CD4-positive, alpha-beta T cell (primary cell): ENCODE data around the gene PCDH9. TPM values are rescaled to one million over a fixed set of nuclear protein-coding genes. Genes with fewer than 3 reads are reported as not detected.

Source experiments
- ATAC-seq: fragments of 200-7000 bp; cut with Tn5 transposase; one replicate; pipeline ENCODE4 v1.10.0; 2022; ENCODE audit warnings: mild to moderate bottlenecking; ENCODE audit not compliant: poor library complexity
- CTCF ChIA-PET: fragments of 350-600 bp; sonication (Branson Sonifier 250); formaldehyde crosslinking; loops from one replicate; lab custom pipeline; 2021; ENCODE audit warnings: antibody characterized with exemption, inconsistent platforms; lab: Charles Lee
- POLR2A ChIA-PET: fragments of 350-600 bp; sonication (Branson Sonifier 250); formaldehyde crosslinking; loops from one replicate; lab custom pipeline; 2021; ENCODE audit warnings: antibody characterized with exemption, inconsistent platforms; lab: Charles Lee
- DNase-seq, 14 experiments: peaks; one replicate each; pipeline ENCODE4 v3.0.0-alpha.2; 2013 to 2020; ENCODE audit warnings: mixed read lengths in 2 of 14
- H3K27ac ChIP-seq, 2 donors: one replicate each; pipeline versions ENCODE4 v1.5.1 to v1.7.0; 2013; ENCODE audit warnings: low read length in 2 of 2, low read depth in 1 of 2, mild to moderate bottlenecking in 1 of 2
- H3K27me3 ChIP-seq, 2 experiments: 1 replicate in 1 of 2; 2 replicates in 1 of 2; pipeline versions ENCODE4 v1.6.1 to v1.7.0; 2013; ENCODE audit warnings: low read length in 2 of 2, control low read depth in 1 of 2, mild to moderate bottlenecking in 1 of 2, moderate library complexity in 1 of 2; ENCODE audit not compliant: insufficient read depth in 2 of 2, control insufficient read depth in 1 of 2
- H3K36me3 ChIP-seq: one replicate; pipeline ENCODE4 v1.6.1; 2013; ENCODE audit warnings: low read length, control low read depth; ENCODE audit not compliant: insufficient read depth
- H3K4me1 ChIP-seq: one replicate; pipeline ENCODE4 v1.6.1; 2013; ENCODE audit warnings: low read length, control low read depth; ENCODE audit not compliant: insufficient read depth
- H3K4me3 ChIP-seq: one replicate; pipeline ENCODE4 v1.5.1; 2013; ENCODE audit warnings: mild to moderate bottlenecking, low read length, moderate library complexity
- H3K9me3 ChIP-seq, 2 experiments: 1 replicate in 1 of 2; 2 replicates in 1 of 2; pipeline versions ENCODE4 v1.6.1 to v1.7.0; 2013; ENCODE audit warnings: low read length in 2 of 2, mild to moderate bottlenecking in 2 of 2, control low read depth in 1 of 2, moderate library complexity in 1 of 2; ENCODE audit not compliant: control insufficient read depth in 1 of 2, insufficient read depth in 1 of 2
- H3K27ac Mint-ChIP-seq: one replicate; pipeline ENCODE4 v1.8.0; 2020; ENCODE audit warnings: mixed read lengths
- H3K27me3 Mint-ChIP-seq: one replicate; pipeline ENCODE4 v1.8.0; 2021; ENCODE audit warnings: mixed read lengths
- H3K36me3 Mint-ChIP-seq: one replicate; pipeline ENCODE4 v1.8.0; 2021; ENCODE audit warnings: low read depth, mixed read lengths
- H3K4me1 Mint-ChIP-seq: one replicate; pipeline ENCODE4 v1.8.0; 2021; ENCODE audit warnings: low read depth, mixed read lengths
- H3K4me3 Mint-ChIP-seq: one replicate; pipeline ENCODE4 v1.8.0; 2020; ENCODE audit warnings: mild to moderate bottlenecking, mixed read lengths
- H3K9me3 Mint-ChIP-seq: one replicate; pipeline ENCODE4 v1.8.0; 2020; ENCODE audit warnings: mixed read lengths
- intact Hi-C, 2 experiments: fragments of 100-400 bp; cut with DNase I in 1 of 2; cut with micrococcal nuclease in 1 of 2; formaldehyde crosslinking; loops; one replicate each; pipeline versions ENCODE4 v1.15.1 to v1.9.0; 2023 to 2025; cut with DNase I, micrococcal nuclease
- total RNA-seq, 174 experiments: library from RNA in 2 of 174; stranded (reverse) in 2 of 174; gene quantifications; one replicate each; pipeline ENCODE4 v1.2.3 and lab custom pipeline; 2021 to 2026
- TF ChIP-seq, protein P1 (sequence below): fragments of 200-600 bp; IDR thresholded peaks from one replicate; pipeline ENCODE4 v1.8.0; 2022; ENCODE audit warnings: antibody characterized with exemption, mild to moderate bottlenecking

Gene PCDH9
- total RNA-seq, 2 experiments from 2014 or later, result 0.08 to 0.19 TPM

GRCh38 chr13:66312312-66313087 lies 917.6 kb downstream of the PCDH9 start:
- H3K27ac ChIP-seq, result no peak overlapping the region
- no peaks in the 10 kb centered on the region for H3K27me3 Mint-ChIP-seq
- H3K4me3 ChIP-seq, result no peak overlapping the region
- ATAC-seq (no peak), DNase-seq (no peak)
- H3K4me3 Mint-ChIP-seq, result no peak overlapping the region
- POLR2A ChIA-PET, result no interaction called here
- intact Hi-C loops, result no loop called here
- no peaks in the 10 kb centered on the region for H3K36me3 Mint-ChIP-seq
- H3K4me1 Mint-ChIP-seq, result no peaks in the 10 kb centered on the region
- H3K27me3 ChIP-seq, result no peaks in the 10 kb centered on the region
- H3K9me3 Mint-ChIP-seq, result peaks cover 2% of the 10 kb centered on the region
- CTCF ChIA-PET, result no interaction called here
- TF ChIP-seq, protein P1, sequence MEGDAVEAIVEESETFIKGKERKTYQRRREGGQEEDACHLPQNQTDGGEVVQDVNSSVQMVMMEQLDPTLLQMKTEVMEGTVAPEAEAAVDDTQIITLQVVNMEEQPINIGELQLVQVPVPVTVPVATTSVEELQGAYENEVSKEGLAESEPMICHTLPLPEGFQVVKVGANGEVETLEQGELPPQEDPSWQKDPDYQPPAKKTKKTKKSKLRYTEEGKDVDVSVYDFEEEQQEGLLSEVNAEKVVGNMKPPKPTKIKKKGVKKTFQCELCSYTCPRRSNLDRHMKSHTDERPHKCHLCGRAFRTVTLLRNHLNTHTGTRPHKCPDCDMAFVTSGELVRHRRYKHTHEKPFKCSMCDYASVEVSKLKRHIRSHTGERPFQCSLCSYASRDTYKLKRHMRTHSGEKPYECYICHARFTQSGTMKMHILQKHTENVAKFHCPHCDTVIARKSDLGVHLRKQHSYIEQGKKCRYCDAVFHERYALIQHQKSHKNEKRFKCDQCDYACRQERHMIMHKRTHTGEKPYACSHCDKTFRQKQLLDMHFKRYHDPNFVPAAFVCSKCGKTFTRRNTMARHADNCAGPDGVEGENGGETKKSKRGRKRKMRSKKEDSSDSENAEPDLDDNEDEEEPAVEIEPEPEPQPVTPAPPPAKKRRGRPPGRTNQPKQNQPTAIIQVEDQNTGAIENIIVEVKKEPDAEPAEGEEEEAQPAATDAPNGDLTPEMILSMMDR, result no peak
- H3K27ac Mint-ChIP-seq, result no peak overlapping the region
- no peaks in the 10 kb centered on the region for H3K36me3 ChIP-seq
- peaks cover 0 to 12% of the 10 kb centered on the region in 2 experiments for H3K9me3 ChIP-seq
- no peaks in the 10 kb centered on the region for H3K4me1 ChIP-seq

DNA sequence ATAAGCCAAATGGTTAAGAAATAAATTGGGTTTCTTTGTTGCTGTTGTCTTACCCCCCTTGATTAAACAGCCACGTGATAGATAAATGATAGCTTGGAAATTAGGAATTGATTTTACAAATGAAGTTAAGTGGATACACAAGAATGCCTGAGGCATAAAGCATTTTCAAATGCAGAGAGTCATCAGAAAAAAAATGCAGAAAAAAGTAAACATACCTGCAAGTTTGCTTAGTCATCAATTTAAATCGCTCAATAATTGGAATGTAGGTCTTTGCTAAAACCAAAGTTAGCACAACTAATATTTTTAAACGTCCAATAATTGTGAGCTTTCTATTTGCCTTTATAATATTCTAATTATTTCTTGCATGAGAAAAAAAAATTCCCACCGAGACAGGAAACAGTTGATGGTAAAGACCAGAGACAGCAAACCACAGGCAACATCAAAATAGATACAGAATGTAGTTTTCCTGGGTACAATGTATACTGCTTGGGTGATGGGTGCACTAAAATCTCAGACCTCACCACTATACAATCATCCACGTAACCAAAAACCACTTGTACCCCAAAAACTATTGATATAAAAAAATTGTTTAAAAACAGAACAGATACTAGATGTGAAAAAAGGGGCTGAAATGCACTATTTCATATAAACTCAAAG lies 924.0 kb downstream of the PCDH9 start:
- Mint-ChIP-seq H3K27ac (no peak overlapping the region), H3K4me1 (no peaks in the 10 kb centered on the region), H3K9me3 (no peaks in the 10 kb centered on the region), H3K36me3 (no peaks in the 10 kb centered on the region), H3K4me3 (no peak overlapping the region), H3K27me3 (no peaks in the 10 kb centered on the region)
- Histone ChIP-seq H3K36me3 (no peaks in the 10 kb centered on the region), H3K27me3 (no peaks in the 10 kb centered on the region), H3K4me3 (no peak overlapping the region), H3K27ac (no peak overlapping the region), H3K4me1 (no peaks in the 10 kb centered on the region), H3K9me3 (no peaks in the 10 kb centered on the region)
- TF ChIP-seq, protein P1, result no peak
- DNase-seq (no peak), ATAC-seq (no peak)
- ChIA-PET POLR2A (no interaction called here), CTCF (no interaction called here)
- intact Hi-C loops, result no loop called here

DNA sequence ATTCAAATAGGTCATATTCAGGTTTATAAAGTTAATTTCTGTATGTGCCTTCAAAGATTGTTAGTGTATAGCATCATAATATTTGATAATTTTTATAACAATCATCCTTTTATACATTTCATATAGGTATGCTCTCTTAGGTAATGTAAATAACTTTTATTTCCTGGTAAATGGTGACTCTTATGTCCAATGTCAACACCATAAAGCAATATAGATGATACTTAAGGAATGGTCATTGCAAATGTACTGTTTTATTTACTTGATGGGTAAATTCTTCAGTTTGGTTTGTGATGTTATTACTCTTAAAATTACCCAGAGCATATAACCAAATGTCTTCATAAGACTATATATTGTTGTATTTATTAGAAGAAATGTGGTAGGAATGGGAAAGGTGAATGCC lies 928.7 kb downstream of the PCDH9 start:
- H3K4me1 Mint-ChIP-seq, result no peaks in the 10 kb centered on the region
- H3K27me3 Mint-ChIP-seq, result no peaks in the 10 kb centered on the region
- CTCF ChIA-PET, result no interaction called here
- Histone ChIP-seq H3K9me3 (no peaks in the 10 kb centered on the region), H3K4me1 (no peaks in the 10 kb centered on the region), H3K27me3 (no peaks in the 10 kb centered on the region), H3K27ac (no peak overlapping the region), H3K4me3 (no peak overlapping the region), H3K36me3 (no peaks in the 10 kb centered on the region)
- ATAC-seq (no peak), DNase-seq (no peak)
- H3K9me3 Mint-ChIP-seq, result peaks cover 7% of the 10 kb centered on the region
- no peaks in the 10 kb centered on the region for H3K36me3 Mint-ChIP-seq
- H3K27ac Mint-ChIP-seq, result no peak overlapping the region
- intact Hi-C loops, result no loop called here
- TF ChIP-seq, protein P1, result no peak
- POLR2A ChIA-PET, result no interaction called here
- no peak overlapping the region for H3K4me3 Mint-ChIP-seq
